ENCODE data around the gene MANEA.
A peak's percentile ranks its signal among the peaks of the same experiment; 100 is the strongest.
"Not testable (repeated sequence)": the region's sequence is repeated elsewhere in the genome, so short reads cannot be mapped to it uniquely, and the experiment has no call there.

The MANEA gene

GRCh38 chr6:95545686-95546085 is 31.6 kb upstream of the MANEA start:
- TF ChIP-seq ZFX (IDR thresholded peaks at IDR 0.05) (no peak), CTCF (conservative IDR thresholded peaks at IDR 0.05) (no peak)

GRCh38 chr6:95546148-95546547 is 31.2 kb upstream of the MANEA start:
- H3K27ac ChIP-seq = peak overlapping the region; percentile 60; the same call in 1 of the 2 replicates

More at GRCh38 chr6:95545686-95546085, 31.6 kb upstream of the MANEA start:
- H3K27ac ChIP-seq = peak overlapping the region; percentile 60; the same call in 1 of the 2 replicates

GRCh38 chr6:95547043-95547442 is 30.3 kb upstream of the MANEA start:
- no peak for TF ChIP-seq CTCF (conservative IDR thresholded peaks at IDR 0.05)
- H3K27ac ChIP-seq = no peak overlapping the region

More at GRCh38 chr6:95546148-95546547, 31.2 kb upstream of the MANEA start:
- TF ChIP-seq ZFX (IDR thresholded peaks at IDR 0.05) (no peak), CTCF (conservative IDR thresholded peaks at IDR 0.05) (no peak)

- H3K27ac ChIP-seq = no peak overlapping the region
- TF ChIP-seq CTCF (conservative IDR thresholded peaks at IDR 0.05) = no peak
- TF ChIP-seq ZFX (IDR thresholded peaks at IDR 0.05) = no peak
Observed at GRCh38 chr6:95548188-95548786, 29.0 kb upstream of the MANEA start.

- H3K27ac ChIP-seq = no peak overlapping the region
- TF ChIP-seq ZFX (IDR thresholded peaks at IDR 0.05) = no peak
Observed at GRCh38 chr6:95551678-95552324, 25.5 kb upstream of the MANEA start.

- no peak for TF ChIP-seq ZFX (IDR thresholded peaks at IDR 0.05)
- no peak for TF ChIP-seq CTCF (conservative IDR thresholded peaks at IDR 0.05)
- H3K27ac ChIP-seq = no peak overlapping the region
Observed at GRCh38 chr6:95553880-95554279, 23.5 kb upstream of the MANEA start.

GRCh38 chr6:95560956-95561355 is 16.4 kb upstream of the MANEA start:
- H3K27ac ChIP-seq = not testable (repeated sequence)

- no peak overlapping the region for H3K27ac ChIP-seq
- TF ChIP-seq ZFX (IDR thresholded peaks at IDR 0.05) (no peak), CTCF (conservative IDR thresholded peaks at IDR 0.05) (no peak)
Observed at GRCh38 chr6:95569560-95569959, 7.8 kb upstream of the MANEA start.

All from C4-2B (cell line).